Measurements from ENCODE around the gene RNF151.
A peak's percentile ranks its signal among the peaks of the same experiment; 100 is the strongest.
"Not testable (repeated sequence)": the region's sequence is repeated elsewhere in the genome, so short reads cannot be mapped to it uniquely, and the experiment has no call there.

Gene RNF151, protein sequence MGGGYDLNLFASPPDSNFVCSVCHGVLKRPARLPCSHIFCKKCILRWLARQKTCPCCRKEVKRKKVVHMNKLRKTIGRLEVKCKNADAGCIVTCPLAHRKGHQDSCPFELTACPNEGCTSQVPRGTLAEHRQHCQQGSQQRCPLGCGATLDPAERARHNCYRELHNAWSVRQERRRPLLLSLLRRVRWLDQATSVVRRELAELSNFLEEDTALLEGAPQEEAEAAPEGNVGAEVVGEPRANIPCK

DNA sequence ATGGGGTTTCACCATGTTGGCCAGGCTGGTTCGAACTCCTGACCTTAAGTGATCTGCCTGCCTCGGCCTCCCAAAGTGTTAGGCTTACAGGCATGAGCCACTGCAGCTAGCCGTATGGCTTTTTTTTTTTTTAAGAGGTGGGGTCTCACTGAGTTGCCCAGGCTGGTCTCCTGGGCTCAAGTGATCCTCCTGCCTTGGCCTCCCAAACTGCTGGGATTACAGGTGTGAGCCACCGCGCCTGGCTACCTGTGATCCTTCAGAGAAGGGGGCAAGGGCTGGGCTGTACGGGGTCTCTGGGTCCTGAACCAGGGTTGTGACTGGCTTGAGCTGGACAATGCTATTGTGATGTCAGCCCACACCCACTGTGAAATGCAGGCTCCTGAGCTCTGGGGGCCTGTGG, at the start of gene RNF151:
Gene RNF151, plus strand, starts transcription at position 397 of the 400 bp plus-strand sequence. CDS start 26 bp downstream, outside the sequence.
- no peak for DNase-seq

DNA sequence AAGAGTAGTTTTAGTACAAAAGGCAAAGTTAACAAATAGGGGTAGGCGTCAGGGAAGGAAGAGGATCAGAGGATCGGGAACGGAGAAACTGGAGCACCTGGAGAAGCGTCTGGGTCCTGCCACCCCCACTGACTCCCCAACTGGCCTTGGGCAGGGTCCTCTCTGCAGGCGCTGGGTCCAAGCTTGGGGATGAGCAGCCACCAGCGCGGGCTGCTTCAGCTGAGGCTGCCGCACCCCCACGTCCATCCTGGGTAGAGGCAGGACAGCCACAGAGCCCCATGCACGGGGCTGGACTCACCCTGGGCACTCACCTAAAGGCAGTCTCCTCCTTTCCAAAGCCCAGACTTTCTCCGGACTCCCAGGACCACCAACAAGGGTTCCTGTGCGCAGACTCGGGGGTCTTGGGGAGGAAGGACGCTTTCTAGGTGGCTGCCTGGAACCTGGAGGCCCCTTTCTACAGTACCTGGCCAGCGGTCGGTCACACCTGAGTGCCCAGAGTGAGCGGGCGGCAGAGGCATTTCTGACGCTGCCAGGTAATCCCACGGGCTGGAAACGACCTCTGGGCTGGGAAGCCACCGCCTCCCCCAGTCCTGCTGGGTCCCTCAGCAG, 49.5 kb upstream of the RNF151 start:
- no peak for DNase-seq

- no peak for DNase-seq
These were observed 48.8 kb upstream of the RNF151 start for GRCh38 chr16:1917665-1918350.

- no peak for DNase-seq
These were observed 48.0 kb upstream of the RNF151 start, which contains the start of gene HS3ST6 for GRCh38 chr16:1918351-1919326. Gene HS3ST6 (minus strand): TSS chr16:1918415. CDS start chr16:1918323, 92 bp downstream.

DNA sequence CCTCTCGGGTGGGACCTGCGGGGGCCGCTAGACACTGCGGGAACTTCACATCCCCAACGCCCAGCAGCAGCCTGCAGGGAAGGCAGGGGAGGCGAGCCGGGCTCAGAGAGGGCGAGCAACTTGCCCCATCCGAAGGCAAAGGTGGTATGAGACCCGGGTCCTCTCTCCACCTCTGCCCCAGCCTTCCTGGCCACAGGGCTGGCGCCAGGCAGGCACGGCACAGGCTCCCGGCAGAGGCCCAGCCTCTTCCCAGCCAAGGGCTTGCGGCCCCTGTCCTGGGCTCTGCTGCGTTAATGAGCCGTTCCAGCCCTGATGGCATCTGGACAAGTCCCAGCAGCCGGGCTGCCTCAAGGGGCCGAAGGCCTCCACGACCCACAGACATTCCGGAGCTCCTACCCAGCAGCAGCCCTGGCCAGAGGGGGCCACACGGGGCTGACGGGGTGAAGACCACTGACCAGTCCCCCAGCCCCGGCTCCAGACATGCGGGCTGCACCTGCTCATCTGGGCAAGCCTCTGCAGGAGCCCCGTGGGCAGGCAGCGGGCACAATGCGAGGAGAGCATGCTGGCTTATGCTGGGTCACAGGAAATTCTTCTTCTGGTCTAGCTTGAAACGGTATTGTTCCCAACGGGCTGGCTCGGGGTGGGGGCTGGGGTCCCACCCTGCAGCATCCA, 47.2 kb upstream of the RNF151 start:
- no peak for DNase-seq

- not testable (repeated sequence) for DNase-seq
These were observed 46.5 kb upstream of the RNF151 start for GRCh38 chr16:1920122-1920521.

DNA sequence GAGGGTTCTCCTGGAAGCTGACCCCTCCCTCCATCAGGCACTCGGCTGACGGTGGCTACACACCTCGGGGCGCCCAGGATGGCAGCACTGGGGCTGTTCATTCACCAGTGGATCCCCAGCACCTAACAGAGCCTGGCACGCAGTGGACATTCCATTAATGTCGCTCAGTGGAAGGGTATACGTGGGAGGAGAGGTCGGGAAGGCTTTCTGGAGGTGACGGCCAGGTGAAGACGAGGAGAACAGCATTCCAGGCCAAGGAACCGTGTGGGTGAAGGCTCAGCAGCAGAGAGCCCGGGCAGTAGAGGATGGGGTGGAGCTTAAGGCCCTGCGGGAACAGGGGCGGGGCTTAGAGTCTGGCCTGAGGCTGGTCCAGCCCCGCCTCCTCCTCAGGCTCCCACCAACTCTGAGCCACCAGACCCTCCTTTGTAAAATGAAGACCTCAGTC, 45.9 kb upstream of the RNF151 start:
- peak in 2 of 3 donors; percentile 42 to 49 for DNase-seq

DNA sequence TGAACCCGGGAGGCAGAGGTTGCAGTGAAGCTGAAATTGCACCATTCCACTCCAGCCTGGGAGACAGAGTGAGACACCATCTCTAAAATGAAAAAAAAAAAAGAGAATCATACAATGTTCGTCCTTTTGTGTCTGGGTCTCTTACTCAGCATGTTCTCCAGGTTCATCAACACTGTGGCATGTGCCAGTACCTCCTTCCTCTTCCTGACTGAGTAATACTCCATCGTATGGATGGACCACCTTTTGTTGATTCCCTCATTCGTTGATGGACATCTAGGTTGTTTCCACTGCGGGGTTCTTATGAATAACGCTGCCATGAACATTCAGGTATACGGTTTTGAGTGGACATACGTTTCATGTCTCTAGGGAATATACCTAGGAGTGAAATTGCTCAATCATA, 44.3 kb upstream of the RNF151 start:
- no peak for DNase-seq

DNA sequence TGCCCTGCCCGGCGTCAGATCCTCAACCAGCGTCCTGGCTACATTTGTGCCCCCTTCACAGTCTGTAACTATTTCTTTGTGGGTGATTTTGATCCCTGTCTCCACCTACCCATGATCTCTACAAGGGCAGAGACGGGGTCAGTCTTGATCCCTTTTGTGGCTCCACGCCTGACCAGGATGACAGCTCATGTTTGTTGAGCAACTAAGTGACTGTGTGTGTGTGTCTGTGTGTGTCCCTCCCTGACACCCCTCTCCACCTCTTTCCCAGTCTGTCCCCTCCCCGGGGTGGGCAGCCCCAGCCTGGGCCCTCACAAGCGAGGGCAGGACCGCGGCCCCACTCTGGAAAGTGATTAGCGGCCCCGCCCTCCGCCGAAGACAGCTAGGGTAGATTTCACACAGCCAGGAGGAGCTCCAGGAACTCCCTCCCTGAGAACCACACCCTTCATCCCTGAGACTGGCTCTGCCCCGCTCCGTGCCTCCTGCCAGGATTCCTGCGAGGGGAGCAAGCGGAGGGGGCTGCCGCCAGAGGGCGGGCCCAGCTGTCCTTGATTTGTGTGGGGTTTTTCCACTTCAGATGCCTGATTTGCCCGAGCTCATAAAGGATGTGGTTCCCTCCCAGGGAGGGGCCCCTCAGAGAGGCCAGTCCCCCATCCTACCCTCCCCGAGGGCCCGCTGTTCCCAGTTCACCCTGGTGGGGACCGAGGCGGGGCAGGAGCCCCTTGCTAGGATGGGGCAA, 43.2 kb upstream of the RNF151 start:
- peak in 2 of 3 donors; percentile 27 to 39 for DNase-seq

DNA sequence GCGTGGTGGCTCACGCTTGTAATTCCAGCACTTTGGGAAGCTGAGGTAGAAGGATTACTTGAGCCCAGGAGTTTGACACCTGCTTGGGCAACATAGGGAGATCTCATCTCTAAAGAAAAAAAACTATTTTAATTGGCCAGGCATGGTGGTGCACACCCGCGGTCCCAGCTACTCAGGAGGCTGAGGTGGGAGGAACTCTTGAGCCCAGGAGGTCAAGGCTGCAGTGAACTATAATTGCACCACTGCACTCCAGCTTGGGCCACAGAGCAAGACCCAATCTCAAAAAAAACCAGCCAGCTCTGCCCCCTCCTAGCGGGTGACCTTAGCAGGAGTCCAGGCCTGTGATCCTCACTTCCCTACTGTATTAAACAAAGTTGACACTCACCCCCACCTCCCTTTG, 42.6 kb upstream of the RNF151 start:
- no peak for DNase-seq

DNA sequence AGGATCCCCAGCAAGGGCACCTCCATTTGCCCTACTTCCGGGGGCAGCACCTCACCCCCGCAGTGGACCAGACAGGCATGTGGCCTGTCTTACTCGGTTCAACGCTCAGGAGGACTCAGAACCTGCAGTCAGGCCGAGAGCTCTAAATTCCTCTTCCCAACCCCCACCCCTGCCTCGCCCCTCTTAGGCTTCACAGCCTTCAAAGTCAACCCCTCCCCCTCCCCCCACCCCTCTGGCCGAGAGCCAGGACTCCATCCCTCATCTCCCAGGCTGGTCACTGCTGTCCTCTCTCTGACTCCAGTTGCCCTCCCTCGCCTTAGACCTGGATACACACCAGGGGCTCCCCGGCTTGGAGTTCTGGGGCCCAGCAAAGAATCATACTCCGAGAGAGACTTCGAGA, 40.4 kb upstream of the RNF151 start:
- DNase-seq: no peak

DNA sequence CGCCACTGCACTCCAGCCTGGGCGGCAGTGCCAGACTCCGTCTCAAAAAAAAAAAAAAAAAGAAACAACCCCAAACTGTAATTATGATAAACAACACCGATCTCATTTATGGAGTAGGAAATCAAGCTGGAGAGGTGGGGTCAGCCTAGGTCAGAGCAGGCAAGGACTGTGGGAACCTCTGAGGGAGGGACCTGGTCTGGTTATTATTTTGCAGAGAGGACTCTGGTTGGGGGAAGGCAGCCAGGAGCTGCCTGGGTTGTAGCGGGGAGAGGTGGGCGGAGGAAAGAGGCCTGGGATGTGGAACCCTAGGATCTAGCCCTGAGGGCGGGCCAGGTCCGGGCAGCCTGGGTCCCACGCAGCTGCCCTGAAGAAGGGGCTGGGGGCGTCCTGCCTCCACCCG, 37.6 kb upstream of the RNF151 start:
- peak; percentile 13 to 39 (median 27) for DNase-seq

DNA sequence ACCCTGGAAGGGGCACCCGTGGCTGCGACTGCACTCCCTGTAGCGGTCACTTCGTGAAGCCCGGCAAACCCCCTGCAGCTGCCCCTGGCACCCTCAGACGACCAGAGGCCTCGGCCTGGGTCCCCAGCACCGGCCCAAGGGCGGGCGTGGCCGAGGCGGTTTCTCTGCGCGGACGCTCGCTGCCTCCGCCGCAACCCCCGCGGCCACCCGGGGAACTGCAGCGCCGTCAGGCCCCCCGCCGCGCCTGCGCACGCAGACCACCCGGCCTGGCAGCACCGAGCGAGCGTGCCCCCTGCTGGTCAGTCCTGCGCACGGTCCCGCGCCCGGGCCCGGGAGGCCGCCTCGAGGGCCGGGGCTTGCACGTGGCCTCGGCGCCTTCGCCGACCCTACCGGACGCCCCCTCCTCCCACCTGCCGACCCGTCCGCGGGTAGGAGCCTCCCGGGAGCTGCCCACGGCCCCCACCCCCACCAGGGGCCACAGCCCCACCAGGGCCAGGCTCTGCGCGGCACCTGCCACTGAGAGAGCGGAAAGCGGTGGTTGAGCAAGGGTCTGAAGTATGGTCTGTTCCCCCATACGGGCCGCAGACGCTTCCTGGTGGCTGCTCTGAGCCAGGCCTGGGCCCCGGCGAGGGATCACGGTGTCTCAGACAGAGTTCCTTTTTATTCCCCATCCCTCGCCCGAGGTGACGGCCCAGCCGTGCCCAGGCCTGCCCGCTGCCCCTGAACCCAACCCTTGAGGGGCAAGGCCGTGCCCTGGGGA, 36.9 kb upstream of the RNF151 start:
- DNase-seq: peak; percentile 90 to 97 (median 96)

GRCh38 chr16:1930338-1930720, 36.3 kb upstream of the RNF151 start:
- DNase-seq: no peak

DNA sequence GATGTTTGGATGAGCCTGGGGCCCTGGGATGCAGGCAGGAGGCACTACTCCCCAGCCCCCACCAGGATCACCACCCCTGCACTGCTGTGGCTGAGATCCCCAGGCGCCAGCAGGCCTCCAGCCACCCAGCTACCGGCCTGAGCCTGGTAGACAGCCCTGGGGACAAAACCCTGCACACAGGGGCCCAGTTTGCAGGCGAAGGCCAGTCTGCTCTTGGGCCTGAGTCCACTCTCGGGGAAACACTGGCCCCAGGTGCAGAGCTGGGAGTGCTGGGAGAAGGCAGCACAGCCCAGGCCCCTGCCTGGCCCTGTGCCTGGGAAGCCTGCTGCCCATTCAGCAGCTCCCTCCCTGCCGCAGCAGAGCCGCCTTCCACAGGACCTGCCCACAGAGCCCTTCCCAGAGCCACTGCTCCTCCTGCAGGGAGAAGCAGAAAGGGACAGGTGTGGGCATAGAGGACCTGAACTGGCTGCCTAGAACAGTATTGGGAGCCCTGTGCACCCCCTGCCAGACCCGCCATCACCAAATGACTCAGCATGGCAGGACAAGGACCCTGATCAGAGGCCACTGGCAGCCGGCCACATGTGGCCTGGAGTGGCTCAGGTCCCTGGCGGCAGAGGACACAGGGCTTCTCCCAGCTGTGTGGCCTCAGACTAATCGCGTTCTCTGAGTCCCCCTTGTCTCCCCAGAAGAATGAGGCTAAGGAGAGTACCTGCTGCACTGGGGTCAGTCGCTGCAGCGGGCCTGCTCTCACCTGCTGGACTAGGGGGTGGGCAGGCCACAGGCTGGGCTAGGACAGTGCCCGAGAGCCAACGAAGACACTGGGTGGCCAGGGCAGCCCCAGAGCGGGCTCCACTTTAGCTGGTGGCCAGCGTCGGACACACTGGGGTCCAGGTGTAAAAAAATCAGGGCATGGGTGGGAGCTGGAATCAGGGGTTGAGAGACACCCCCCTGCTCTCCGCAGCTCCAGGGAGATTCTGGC, 34.3 kb upstream of the RNF151 start:
- no peak for DNase-seq

- no peak for DNase-seq
These were observed 33.5 kb upstream of the RNF151 start for GRCh38 chr16:1933097-1933661.

DNA sequence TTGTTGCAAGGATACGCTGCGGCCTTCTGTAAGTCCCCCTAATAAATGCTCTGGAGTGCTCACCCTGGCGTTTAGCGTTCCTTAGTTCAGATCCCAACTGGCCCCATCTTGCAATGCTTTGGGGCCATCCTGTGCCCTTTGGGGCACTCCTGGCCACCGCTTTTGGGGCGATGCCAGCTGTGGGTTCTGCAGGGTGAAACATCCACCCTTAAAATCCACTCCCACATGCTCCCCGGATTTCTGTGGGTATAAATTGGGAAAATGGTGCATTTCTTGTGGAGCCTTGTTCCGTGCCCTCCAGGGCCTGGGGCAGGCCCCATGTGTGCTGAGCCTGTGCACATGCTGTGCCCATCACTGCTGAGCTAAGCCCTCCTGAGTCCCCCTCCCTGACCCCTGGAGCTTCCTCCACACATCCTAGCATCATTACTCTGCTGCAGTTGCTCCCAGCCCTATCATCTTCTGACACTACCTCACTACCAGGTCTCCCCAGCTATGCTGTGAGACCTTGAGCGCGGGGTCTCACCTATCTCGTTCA, 29.6 kb upstream of the RNF151 start:
- DNase-seq: no peak

DNA sequence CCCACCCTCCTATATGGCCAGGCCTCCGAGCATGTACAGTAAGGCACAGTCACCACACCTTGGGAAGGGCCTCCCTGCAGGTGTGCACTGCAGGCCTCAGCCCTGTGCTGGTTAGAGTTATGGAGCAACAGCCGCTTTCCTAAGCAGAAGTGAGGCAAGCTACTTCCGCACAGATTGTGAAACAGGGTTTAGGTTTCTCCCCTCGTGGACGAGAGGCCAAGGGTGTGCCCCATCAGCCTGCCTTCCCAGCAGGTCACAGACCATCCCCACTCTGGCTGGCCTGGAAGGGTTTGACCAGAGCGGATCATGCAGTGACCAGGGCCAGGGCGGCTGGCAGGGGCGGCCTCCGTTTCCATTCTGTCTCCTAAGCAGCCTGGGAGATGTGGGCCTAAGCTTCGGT, 28.3 kb upstream of the RNF151 start:
- peak; percentile 81 to 84 (median 84) for DNase-seq

- no peak for DNase-seq
These were observed 27.7 kb upstream of the RNF151 start for GRCh38 chr16:1938910-1939309.

Data from suppressor macrophage treated with lipopolysaccharide for 1 hour (primary cell).